ENCODE measurements around the gene NHS. TPM values are rescaled to one million over a fixed set of nuclear protein-coding genes. Genes with fewer than 3 reads are reported as not detected.

The NHS gene
- total RNA-seq, 6 experiments from 2014 or later, result 0.06 to 0.27 (median 0.12) TPM

DNA sequence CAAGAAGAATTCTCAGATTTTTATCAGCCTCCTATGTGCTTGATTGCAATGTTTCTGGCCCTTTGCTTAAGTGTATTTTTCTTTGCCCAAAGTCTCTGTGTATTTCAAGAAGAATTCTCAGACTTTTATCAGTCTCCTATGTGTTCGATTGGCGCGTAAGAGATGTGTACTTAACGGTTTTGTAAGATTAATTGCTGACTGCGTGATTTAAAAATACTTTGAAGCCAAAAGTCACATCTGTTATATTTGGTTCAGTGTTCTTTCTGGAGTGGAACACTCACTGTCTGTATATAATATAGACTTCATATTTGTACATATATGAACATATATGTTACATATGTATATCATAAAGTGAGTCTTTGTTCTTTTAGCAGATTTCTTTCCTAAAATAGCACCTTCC lies 373.7 kb downstream of the NHS start:
- Histone ChIP-seq H3K9me3 (no peaks in the 10 kb centered on the region), H3K27ac (no peak overlapping the region), H3K36me3 (peaks cover 0 to 9% (median 2%) of the 10 kb centered on the region in 4 donors), H3K4me1 (peaks cover 0 to 20% (median 0%) of the 10 kb centered on the region in 4 donors), H3K4me3 (no peak overlapping the region), H3K27me3 (no peaks in the 10 kb centered on the region)
- no peak for DNase-seq
- intact Hi-C loops (cut with DNase I), result no loop called here
- ATAC-seq, result no peak
- WGBS (ENCODE audit: insufficient coverage, low coverage, low lambda C conversion rate, missing lambda C conversion rate), result 38% methylated on average over 5 of the region's 5 CpGs
- no peak for TF ChIP-seq POLR2A (IDR thresholded peaks at IDR 0.05)
- TF ChIP-seq, protein P1, sequence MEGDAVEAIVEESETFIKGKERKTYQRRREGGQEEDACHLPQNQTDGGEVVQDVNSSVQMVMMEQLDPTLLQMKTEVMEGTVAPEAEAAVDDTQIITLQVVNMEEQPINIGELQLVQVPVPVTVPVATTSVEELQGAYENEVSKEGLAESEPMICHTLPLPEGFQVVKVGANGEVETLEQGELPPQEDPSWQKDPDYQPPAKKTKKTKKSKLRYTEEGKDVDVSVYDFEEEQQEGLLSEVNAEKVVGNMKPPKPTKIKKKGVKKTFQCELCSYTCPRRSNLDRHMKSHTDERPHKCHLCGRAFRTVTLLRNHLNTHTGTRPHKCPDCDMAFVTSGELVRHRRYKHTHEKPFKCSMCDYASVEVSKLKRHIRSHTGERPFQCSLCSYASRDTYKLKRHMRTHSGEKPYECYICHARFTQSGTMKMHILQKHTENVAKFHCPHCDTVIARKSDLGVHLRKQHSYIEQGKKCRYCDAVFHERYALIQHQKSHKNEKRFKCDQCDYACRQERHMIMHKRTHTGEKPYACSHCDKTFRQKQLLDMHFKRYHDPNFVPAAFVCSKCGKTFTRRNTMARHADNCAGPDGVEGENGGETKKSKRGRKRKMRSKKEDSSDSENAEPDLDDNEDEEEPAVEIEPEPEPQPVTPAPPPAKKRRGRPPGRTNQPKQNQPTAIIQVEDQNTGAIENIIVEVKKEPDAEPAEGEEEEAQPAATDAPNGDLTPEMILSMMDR (IDR thresholded peaks at IDR 0.05), result no peak

DNA sequence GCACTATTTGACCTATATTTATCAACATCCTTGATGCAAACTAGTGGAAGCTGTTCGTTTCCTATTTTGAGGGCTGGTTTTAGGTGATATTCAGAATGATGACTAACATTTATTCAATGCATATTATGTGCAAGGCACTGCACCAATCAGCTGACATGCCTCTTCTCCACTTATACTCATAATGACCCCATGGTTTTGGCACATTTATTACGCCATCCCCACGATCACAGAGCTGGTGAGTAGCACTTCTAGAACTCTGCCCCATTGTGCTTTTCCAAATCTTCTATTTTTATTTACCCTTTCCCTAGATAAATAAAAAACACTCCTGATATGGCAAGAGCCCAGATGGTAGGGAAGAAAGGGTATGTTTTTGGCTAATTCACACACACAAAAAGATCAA lies 375.4 kb downstream of the NHS start:
- peaks cover 0 to 18% (median 2%) of the 10 kb centered on the region in 4 donors for H3K36me3 ChIP-seq
- intact Hi-C loops (cut with DNase I), result no loop called here
- DNase-seq, result no peak
- TF ChIP-seq, protein P1 (IDR thresholded peaks at IDR 0.05), result no peak
- TF ChIP-seq POLR2A (IDR thresholded peaks at IDR 0.05), result no peak
- no peak overlapping the region for H3K4me3 ChIP-seq
- H3K27ac ChIP-seq, result no peak overlapping the region
- H3K9me3 ChIP-seq, result no peaks in the 10 kb centered on the region
- no peaks in the 10 kb centered on the region for H3K27me3 ChIP-seq
- WGBS (ENCODE audit: insufficient coverage, low coverage, low lambda C conversion rate, missing lambda C conversion rate), result 25% methylated on average over 3 of the region's 3 CpGs
- H3K4me1 ChIP-seq, result peaks cover 0 to 6% (median 0%) of the 10 kb centered on the region in 4 donors
- peak; percentile 58 to 83 (median 72) for ATAC-seq

DNA sequence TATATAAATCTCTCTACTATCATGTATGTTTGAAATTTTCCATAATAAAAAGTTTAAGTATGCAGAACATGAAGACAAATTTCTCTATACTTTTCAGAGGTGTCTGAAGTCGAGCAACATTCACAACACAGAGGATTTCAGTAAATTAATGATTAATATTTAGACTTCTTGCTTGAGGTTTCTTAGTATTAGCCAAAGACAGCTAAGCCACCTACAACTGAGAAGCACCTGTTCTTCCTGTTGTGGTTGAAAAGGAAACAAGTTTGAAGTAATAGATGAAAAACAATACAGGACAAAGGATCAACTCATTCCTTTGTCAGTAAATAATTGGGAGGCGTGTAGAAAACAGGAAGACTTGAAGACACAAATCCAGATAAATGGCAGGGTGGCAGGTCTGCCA lies 383.4 kb downstream of the NHS start:
- Histone ChIP-seq H3K4me3 (no peak overlapping the region), H3K27me3 (no peaks in the 10 kb centered on the region), H3K27ac (no peak overlapping the region), H3K4me1 (no peaks in the 10 kb centered on the region), H3K9me3 (no peaks in the 10 kb centered on the region), H3K36me3 (peaks cover 0 to 12% (median 0%) of the 10 kb centered on the region in 4 donors)
- intact Hi-C loops (cut with DNase I), result no loop called here
- no peak for ATAC-seq
- no peak for TF ChIP-seq POLR2A (IDR thresholded peaks at IDR 0.05)
- TF ChIP-seq, protein P1 (IDR thresholded peaks at IDR 0.05), result no peak
- 44% methylated on average over 2 of the region's 2 CpGs for WGBS (ENCODE audit: insufficient coverage, low coverage, low lambda C conversion rate, missing lambda C conversion rate)
- no peak for DNase-seq

DNA sequence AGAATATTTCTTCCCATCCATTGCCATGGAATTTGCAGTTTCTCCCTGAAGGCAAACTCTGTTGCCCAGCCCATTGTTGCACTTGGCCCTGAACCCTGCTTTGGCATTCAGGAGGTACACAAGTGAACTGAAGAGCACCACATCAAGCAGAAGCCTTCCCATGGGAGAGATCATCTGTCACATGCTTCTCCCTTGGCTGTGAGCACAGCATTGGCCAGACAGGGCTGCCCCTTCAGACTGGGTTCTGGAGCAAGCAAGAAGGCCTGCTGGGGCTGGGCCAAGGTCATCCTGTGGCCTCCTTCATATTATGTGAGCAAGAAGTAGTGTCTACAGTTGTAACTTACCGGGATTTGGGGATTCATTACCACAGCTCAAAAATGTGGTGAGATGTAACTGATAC lies 385.0 kb downstream of the NHS start:
- WGBS (ENCODE audit: insufficient coverage, low coverage, low lambda C conversion rate, missing lambda C conversion rate), result 67% methylated on average over 1 of the region's 1 CpG
- TF ChIP-seq POLR2A (IDR thresholded peaks at IDR 0.05), result no peak
- TF ChIP-seq, protein P1 (IDR thresholded peaks at IDR 0.05), result no peak
- DNase-seq (no peak), ATAC-seq (no peak)
- H3K4me3 ChIP-seq, result no peak overlapping the region
- intact Hi-C loops (cut with DNase I), result no loop called here
- no peak overlapping the region for H3K27ac ChIP-seq
- H3K4me1 ChIP-seq, result no peaks in the 10 kb centered on the region
- H3K27me3 ChIP-seq, result no peaks in the 10 kb centered on the region
- no peaks in the 10 kb centered on the region for H3K9me3 ChIP-seq
- H3K36me3 ChIP-seq, result no peaks in the 10 kb centered on the region

DNA sequence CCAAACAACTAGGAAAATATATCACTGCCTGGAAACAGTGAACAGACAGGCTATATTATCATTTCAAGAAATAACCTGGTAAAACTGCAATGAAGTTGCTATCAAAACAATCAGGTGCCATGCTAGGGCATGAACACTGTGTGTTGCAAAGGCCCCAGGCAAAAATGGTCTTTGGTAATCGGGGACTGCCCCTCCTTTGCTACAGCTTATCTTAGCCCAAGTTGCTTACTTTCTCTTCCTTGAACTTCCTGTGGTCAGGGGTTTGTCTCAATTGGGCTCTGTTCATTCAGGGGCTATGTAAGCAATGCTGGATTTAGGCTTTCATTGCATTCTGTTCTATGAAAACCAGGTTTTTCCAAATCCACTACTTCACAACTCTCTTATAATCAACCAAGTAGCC lies 392.7 kb downstream of the NHS start:
- no peak for ATAC-seq
- WGBS (ENCODE audit: insufficient coverage, low coverage, low lambda C conversion rate, missing lambda C conversion rate), result 13% methylated on average over 1 of the region's 1 CpG
- no peak for TF ChIP-seq POLR2A (IDR thresholded peaks at IDR 0.05)
- TF ChIP-seq, protein P1 (IDR thresholded peaks at IDR 0.05), result no peak

More for the DNA sequence above, 392.7 kb downstream of the NHS start:
- no peaks in the 10 kb centered on the region for H3K27me3 ChIP-seq
- H3K4me1 ChIP-seq, result no peaks in the 10 kb centered on the region
- intact Hi-C loops (cut with DNase I), result no loop called here
- H3K9me3 ChIP-seq, result no peaks in the 10 kb centered on the region
- no peak overlapping the region for H3K27ac ChIP-seq
- H3K36me3 ChIP-seq, result no peaks in the 10 kb centered on the region
- no peak for DNase-seq
- no peak overlapping the region for H3K4me3 ChIP-seq
